DOHH2 (cell line): Measurements from ENCODE around the gene SH3PXD2A.

Experiments used
- H3F3A ChIP-seq: fragments of 200-600 bp; sonication (generic), shearing (Covaris generic); 2 replicates; pipeline ENCODE4 v1.6.0; 2016; ENCODE audit warnings: antibody characterized with exemption, mild to moderate bottlenecking; ENCODE audit not compliant: control insufficient read depth, insufficient read depth
- H3K27ac ChIP-seq: fragments of 200-600 bp; sonication (generic); 2 replicates; pipeline ENCODE4 v1.5.1; 2014; ENCODE audit warnings: low read depth, mild to moderate bottlenecking, low read length, moderate library complexity
- H3K27me3 ChIP-seq: fragments of 200-600 bp; sonication (generic); 2 replicates; pipeline ENCODE4 v1.6.1; 2014; ENCODE audit warnings: mild to moderate bottlenecking, low read length, mixed read lengths; ENCODE audit not compliant: control insufficient read depth
- H3K36me3 ChIP-seq: fragments of 200-600 bp; sonication (generic); 2 replicates; pipeline ENCODE4 v1.6.1; 2014; ENCODE audit warnings: mild to moderate bottlenecking, low read length, moderate library complexity, mixed read lengths; ENCODE audit not compliant: control insufficient read depth
- H3K4me1 ChIP-seq: fragments of 200-600 bp; sonication (generic); 2 replicates; pipeline ENCODE4 v1.6.1; 2014; ENCODE audit warnings: mild to moderate bottlenecking, low read length, mixed read lengths; ENCODE audit not compliant: control insufficient read depth
- H3K4me2 ChIP-seq: fragments of 200-600 bp; sonication (generic); 2 replicates; pipeline ENCODE4 v1.6.0; 2014; ENCODE audit warnings: mild to moderate bottlenecking, low read length, moderate library complexity
- H3K4me3 ChIP-seq: fragments of 200-600 bp; sonication (generic); 2 replicates; pipeline ENCODE4 v1.5.1; 2014; ENCODE audit warnings: mild to moderate bottlenecking, low read length, mixed read lengths
- H3K79me2 ChIP-seq: fragments of 200-600 bp; sonication (generic); 2 replicates; pipeline ENCODE4 v1.6.1; 2014; ENCODE audit warnings: mild to moderate bottlenecking, low read length, mixed read lengths; ENCODE audit not compliant: control insufficient read depth
- H3K9me2 ChIP-seq: fragments of 200-600 bp; sonication (generic); replicated peaks from 2 replicates; pipeline ENCODE4 v1.6.1; 2014; ENCODE audit warnings: mild to moderate bottlenecking, low read length, mixed read lengths; ENCODE audit not compliant: control insufficient read depth
- H3K9me3 ChIP-seq: fragments of 200-600 bp; sonication (generic); 2 replicates; pipeline ENCODE4 v1.6.1; 2014; ENCODE audit warnings: antibody characterized with exemption, low read length, mixed read lengths; ENCODE audit not compliant: control insufficient read depth, insufficient read depth
- H4K20me1 ChIP-seq: fragments of 200-600 bp; sonication (generic); 2 replicates; pipeline ENCODE4 v1.6.0; 2014; ENCODE audit warnings: low read depth, mild to moderate bottlenecking, antibody characterized with exemption, low read length, moderate library complexity; ENCODE audit not compliant: control insufficient read depth, insufficient read depth
- CTCF ChIP-seq: fragments of 200-600 bp; sonication (generic); IDR thresholded peaks from one replicate; pipeline ENCODE4 v1.5.1; 2014; ENCODE audit warnings: antibody characterized with exemption, mild to moderate bottlenecking, low read depth, low read length; ENCODE audit not compliant: poor library complexity, severe bottlenecking
- EZH2phosphoT487 ChIP-seq: fragments of 200-600 bp; sonication (generic); IDR thresholded peaks from 2 replicates; pipeline ENCODE4 v1.6.1; 2017; ENCODE audit warnings: borderline replicate concordance, mild to moderate bottlenecking, antibody characterized with exemption, low read length, moderate library complexity, mixed read lengths

The SH3PXD2A gene

GRCh38 chr10:103791858-103792257, 63.5 kb downstream of the SH3PXD2A start:
- Histone ChIP-seq H3K4me3 (no peak overlapping the region), H3K27me3 (peaks cover 15% of the 10 kb centered on the region; the same call in 1 of the 2 replicates), H3K9me2 (no peaks in the 10 kb centered on the region), H3F3A (no peaks in the 10 kb centered on the region), H3K36me3 (no peaks in the 10 kb centered on the region), H3K9me3 (no peaks in the 10 kb centered on the region), H3K79me2 (no peaks in the 10 kb centered on the region), H4K20me1 (no peaks in the 10 kb centered on the region), H3K27ac (no peak overlapping the region), H3K4me2 (no peak overlapping the region), H3K4me1 (no peaks in the 10 kb centered on the region)
- no peak for TF ChIP-seq CTCF
- TF ChIP-seq EZH2phosphoT487 = no peak

- no peak for TF ChIP-seq CTCF
- TF ChIP-seq EZH2phosphoT487 = no peak
- H3K27me3 ChIP-seq = peaks cover 15% of the 10 kb centered on the region; the same call in 1 of the 2 replicates
- no peaks in the 10 kb centered on the region for H3K9me3 ChIP-seq
- H3K27ac ChIP-seq = no peak overlapping the region
- no peaks in the 10 kb centered on the region for H3K9me2 ChIP-seq
- no peaks in the 10 kb centered on the region for H3F3A ChIP-seq
- no peak overlapping the region for H3K4me2 ChIP-seq
- H3K36me3 ChIP-seq = no peaks in the 10 kb centered on the region
- no peak overlapping the region for H3K4me3 ChIP-seq
- no peaks in the 10 kb centered on the region for H4K20me1 ChIP-seq
- H3K79me2 ChIP-seq = no peaks in the 10 kb centered on the region
- no peaks in the 10 kb centered on the region for H3K4me1 ChIP-seq
Measured at GRCh38 chr10:103791291-103791690, 64.1 kb downstream of the SH3PXD2A start.

- Histone ChIP-seq H3K4me1 (no peaks in the 10 kb centered on the region), H3K79me2 (no peaks in the 10 kb centered on the region), H3K4me2 (no peak overlapping the region), H3K9me3 (no peaks in the 10 kb centered on the region), H3K27ac (no peak overlapping the region), H3K27me3 (peaks cover 15% of the 10 kb centered on the region; the same call in 1 of the 2 replicates), H4K20me1 (no peaks in the 10 kb centered on the region), H3K9me2 (no peaks in the 10 kb centered on the region), H3K36me3 (no peaks in the 10 kb centered on the region), H3F3A (no peaks in the 10 kb centered on the region), H3K4me3 (no peak overlapping the region)
- no peak for TF ChIP-seq EZH2phosphoT487
- no peak for TF ChIP-seq CTCF
Measured at GRCh38 chr10:103790580-103790979, 64.8 kb downstream of the SH3PXD2A start.
